Epidermal melanocyte (primary cell): Measurements from ENCODE around the gene CTIF.
A peak's percentile ranks its signal among the peaks of the same experiment; 100 is the strongest.

Experiments used
- DNase-seq: peaks from one replicate; pipeline ENCODE4 v3.0.0; 2011; ENCODE audit warnings: low spot score; ENCODE audit not compliant: insufficient read length

The CTIF gene

DNA sequence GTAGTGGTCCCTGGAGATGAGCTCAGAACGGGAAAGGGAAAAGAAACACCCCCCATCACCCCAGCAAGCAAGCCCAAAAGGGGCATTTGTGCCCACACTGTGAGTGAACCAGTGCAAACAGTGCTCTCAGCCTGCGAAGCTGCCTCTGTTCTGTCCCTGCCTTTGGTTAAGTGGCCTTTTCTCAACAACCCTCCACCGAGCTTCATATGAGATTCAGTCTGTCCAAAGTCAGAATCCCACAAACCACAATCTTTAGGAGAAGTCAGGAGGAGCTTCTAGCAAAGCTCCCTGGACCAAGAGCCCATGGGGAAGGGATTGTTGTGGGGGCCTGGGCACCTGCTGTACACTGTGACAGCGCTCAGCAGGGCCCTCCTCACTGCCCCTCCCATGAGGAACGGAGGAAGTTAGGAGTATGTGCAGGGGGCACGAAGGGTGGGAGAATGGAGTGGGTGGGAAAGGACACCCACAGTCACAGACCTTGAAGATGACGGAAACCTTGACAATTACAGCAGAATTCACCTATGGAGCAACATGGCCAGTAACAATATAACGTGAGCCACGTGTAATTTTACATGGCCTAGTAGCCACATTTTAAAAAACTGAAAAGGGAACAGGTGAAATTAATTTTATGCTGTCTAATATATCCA, 292.4 kb downstream of the CTIF start:
- no peak for DNase-seq

DNA sequence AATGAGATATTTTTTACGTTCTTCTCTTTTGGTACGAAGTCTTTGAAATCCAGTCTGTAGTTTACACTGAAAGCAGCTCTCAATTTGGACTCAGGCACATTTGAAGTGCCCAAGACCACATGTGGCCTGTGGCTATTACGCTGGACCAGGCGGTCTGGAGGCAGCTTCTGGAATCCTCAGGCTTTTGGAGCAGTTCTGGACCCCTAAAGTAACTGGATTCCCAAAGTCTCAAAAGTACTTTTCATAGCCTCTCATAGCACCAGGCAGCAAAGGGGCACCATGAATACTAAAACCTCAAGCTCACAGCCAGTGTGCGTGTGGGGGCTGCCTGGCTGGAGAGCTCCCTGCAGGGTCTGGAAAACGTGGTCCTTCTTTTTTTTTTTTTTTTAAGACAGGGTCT, 293.0 kb downstream of the CTIF start:
- no peak for DNase-seq

GRCh38 chr18:48832938-48833700, 294.3 kb downstream of the CTIF start:
- DNase-seq = no peak

DNA sequence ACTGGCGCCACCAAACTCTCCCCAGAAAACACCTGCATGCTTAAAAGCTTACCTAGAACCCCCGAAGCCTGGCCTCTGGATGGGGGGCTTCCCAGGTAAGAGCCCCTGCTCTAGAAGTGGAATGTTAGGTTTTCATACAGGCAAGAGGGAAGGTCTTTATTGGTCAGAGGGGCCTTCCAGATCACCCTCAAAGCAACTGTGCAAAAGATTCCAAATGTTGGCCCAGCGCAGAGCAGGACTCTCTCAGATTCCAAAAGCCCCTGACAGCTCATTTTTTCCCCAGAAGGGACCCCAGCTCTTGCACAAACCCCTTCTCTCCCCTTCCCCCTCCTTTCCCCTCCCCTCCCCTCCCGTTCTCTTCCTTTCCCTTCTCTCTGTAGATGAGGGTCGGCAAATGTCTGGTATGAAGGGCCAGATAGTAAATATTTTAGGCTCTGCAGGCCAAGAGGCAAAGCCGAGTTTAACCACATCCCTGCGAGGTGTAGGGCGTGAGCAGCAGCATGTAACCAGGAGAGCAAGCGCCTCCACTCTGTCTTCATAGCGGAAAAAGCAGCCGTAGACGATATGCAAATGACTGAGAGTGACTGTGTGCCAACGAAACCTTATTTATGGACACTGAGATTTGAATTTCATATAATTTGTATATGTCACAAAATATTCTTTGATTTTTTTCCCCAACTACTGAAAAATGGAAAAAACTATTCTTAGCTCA, 295.0 kb downstream of the CTIF start:
- no peak for DNase-seq

GRCh38 chr18:48834413-48835031, 295.7 kb downstream of the CTIF start:
- DNase-seq = peak; percentile 67

- no peak for DNase-seq
These were observed 296.3 kb downstream of the CTIF start for GRCh38 chr18:48835119-48835518.

DNA sequence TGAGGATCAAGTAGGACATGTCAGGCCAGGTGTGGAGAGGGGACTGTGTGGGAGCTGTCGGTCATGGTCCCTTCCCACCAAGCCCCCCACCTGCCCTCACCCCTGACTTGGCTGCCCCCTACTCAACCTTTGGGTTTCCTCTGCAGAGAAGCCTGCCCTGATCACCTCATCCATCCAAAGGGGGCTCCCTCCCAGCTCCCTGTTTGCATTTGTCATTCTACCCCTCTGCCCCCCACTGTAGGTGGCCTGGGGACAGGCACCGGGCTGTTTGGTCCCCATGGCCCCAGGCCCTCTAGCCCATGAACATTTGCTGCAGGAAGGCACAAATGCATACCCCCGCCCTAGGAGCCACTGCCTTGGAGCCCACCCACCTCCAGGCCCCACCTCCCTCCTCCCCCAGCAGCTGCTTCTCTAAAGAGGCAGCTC, 296.9 kb downstream of the CTIF start:
- DNase-seq = no peak

DNA sequence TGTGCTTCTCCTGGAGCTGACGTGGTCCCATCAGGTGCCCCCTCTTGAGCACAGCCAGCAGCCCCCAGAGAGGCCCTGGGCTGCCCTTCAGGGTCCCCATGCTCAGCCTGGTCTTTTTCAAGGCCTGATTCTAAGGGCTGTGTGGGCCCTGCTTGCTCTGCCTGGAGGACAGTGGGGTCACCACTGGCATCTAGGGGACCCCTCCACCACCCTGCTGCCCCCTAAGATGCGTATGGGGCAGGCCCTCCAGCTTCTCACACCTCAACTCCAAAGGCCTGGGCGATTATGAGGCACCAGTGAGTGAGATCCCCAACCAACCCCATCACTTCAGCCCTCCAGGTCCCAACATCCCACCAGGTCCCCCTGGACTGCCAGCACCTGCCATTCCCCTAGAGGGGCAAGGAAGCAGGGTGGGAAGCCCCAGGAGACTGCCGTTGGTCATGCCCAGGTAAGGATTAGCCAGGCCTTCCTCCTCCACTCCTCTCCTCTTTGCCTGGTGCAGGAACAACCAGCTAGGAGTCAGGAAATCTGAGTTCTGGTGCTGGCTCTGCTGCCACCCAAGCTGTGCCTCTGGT, 297.5 kb downstream of the CTIF start:
- DNase-seq = no peak

- DNase-seq = no peak
These were observed 298.2 kb downstream of the CTIF start for GRCh38 chr18:48836806-48837615.

DNA sequence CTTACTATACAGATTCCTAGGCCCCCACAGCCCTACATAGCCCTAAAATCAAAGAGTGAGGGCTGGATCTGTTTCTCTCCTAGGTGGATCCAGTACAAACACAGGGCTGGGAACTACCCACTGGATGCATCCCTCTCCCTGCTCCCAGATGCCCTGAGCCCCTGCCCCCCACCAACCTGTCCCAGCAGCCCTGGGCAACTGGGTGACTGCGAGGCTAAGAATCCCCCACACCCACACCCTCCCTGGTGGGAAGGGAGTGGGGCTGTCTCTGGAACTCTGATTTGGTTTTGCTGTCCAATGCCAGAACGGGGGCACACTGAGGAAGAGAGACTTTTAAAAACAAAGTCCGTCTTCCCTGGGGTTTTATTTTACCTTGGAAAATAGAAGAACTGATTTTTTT, 298.8 kb downstream of the CTIF start:
- no peak for DNase-seq

DNA sequence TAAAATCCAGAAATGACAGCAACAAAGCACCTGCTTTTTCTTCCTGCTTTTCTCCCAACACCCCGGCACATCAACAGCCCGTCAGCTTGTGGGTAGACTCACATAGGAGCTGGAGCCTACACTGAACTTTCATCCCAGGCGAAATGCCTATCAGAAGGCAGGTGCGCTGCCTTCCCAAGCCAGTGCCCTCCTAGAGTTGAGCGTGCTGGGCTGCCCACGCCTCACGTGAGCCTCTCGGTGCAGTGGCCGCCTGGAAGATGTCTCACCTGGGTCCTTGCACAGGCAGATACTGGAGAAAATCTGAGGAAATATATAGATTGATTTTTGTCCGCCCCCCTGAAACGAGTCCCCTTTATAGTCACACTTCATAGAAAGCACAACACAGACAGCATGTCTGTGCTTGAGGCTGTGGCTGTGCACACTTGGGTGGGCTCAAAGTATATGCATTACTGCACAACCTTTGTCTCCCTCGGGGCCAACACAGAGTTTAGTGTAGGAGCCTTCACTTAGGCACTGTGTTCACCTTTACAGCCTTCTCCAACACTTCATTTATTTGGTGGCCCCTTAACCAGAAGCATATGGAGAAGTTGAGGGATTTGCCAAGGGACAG, 299.4 kb downstream of the CTIF start:
- DNase-seq = no peak

DNA sequence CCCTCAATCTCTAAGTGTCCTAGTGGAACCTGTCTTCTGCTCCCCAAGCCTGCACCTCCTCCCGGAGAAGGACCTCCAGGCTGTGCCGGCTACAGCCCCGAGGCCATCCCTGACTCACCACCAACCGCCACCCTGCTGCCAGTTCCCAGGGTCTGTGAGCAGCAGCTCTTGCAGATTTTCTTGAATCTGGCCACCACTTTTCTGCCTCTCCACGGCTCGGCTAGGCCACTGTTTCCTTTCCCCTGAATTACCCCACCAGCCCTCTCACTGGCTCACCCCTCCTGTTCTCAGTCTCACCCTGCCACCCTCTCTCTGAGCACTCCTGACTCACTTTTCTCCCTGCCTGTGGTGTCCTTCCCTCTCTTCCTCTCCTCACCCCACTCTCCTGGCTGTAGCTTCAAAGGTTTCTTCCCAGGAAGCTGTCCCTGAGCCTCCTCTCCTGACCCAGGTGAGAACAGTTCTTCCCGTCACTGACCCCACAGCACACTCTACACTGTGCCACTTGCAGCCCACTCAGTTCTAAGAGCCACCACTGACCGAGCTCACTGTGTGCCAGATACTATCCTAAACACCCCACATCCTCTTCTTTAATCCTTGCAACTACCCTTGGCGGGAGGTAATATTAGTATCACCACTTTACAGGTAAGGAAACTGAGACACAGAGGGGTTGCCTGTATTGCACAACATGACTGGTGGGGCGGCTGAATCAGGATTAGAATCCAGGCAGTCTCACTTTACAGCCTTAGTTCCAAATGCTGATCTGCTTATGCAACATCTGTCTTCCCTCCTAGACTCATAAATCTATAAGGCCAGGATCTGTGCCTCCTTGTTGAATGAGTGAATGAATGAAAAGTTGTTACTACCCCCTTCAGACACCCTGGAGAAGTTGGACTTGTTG, 300.3 kb downstream of the CTIF start:
- peak; percentile 46 for DNase-seq

DNA sequence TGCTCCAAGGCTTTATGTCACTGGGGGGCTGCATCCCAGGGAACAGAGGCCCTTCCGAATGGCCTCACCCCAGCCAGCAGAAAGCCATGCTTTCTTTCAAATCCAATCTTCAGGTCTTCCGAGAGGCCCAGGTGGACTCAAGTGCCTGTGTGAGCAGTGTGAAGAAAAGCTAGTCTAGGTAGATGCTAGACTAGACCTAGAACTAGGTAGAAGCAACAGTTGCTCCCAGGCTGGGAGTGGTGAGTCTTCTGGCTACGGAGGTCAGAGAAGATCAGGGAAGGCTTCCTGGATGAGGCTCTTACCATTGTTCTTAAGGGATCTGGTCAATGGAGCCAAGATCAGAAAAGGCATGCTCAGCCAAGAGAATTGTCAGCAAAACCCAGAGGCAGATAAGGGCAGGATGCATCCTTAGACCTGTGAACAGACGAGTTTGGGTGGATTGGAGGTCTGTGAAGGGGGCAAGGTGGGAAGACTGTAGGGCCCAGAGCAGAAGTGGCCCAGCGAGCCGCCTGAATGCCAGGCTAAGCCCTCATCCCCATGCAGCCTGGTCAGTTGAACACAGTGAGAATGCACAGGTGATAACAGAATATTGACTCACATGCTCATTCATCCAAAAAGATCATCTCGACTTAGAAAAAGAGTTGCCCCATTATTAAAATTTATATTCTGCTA, 301.1 kb downstream of the CTIF start:
- no peak for DNase-seq

GRCh38 chr18:48840491-48840877, 301.7 kb downstream of the CTIF start:
- DNase-seq = no peak

DNA sequence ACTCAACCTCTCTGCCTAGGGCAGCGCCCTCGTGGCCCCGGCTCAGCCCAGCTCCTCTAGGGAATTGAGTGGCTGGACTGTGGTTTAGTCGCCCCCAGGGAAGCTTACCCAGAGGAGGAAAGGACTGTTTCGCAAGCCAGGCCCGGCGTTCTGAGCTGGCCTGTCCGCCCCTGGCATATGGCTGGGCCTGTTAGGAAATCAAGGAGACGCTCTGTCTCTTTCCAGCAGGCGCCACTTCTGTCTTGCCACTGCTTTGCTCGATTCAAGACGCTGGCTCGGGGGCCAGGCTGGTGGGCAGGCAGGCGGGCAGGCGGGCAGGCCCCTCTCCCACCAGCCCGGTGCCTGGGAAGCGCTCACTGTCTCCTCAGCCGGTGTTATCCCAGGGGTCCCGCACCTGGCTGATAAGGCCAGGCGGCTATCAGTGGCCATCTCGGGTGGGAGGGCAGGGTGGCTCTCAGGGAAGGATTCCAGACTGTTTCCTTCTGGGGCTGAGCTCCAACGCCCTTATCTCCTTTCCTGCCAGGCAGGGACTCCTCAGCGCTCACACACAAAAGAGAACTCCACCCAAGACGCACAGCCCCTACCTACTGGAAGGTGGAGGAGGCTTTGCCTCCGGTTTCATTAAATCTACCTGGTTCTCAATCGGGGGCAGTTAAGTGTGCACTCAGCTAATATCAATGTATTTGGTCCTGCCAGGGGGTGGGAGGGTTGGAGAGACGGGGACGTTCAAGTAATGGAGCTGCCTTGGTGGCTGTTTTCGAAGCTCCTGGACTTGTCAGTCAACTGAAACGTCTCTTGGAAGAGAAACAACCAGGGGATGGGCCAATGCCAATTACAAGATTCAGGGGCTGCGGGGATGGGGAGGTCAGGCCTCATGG, 302.8 kb downstream of the CTIF start:
- DNase-seq = peak; percentile 53

- no peak for DNase-seq
These were observed 303.6 kb downstream of the CTIF start for GRCh38 chr18:48842259-48843061.

DNA sequence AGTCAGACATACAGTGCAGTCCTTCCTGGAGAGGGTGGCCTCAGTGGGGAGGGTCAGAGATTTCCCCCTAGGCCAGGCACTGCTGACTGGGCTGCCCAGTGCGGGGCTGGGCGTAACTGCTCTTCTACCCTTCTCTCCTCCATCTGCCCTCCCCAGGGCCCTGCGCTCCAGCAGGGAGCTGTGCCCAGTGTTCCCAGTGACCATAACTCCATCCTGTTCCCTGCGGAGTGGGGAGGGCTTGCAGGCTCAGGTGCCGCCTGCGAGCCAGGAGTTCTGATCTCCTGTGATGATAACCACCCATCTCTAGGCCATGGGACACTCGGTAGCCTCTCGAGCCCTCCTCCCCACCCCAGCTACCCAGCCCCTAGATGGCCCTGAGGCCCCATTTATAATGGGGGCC, 304.3 kb downstream of the CTIF start:
- no peak for DNase-seq
